CD1c-positive myeloid dendritic cell (primary cell): ENCODE results near the gene LONRF3.

Experiments
- DNase-seq: peaks from one replicate; pipeline ENCODE4 v3.0.0-alpha.2; 2016; ENCODE audit errors: extremely low spot score

Gene LONRF3

DNA sequence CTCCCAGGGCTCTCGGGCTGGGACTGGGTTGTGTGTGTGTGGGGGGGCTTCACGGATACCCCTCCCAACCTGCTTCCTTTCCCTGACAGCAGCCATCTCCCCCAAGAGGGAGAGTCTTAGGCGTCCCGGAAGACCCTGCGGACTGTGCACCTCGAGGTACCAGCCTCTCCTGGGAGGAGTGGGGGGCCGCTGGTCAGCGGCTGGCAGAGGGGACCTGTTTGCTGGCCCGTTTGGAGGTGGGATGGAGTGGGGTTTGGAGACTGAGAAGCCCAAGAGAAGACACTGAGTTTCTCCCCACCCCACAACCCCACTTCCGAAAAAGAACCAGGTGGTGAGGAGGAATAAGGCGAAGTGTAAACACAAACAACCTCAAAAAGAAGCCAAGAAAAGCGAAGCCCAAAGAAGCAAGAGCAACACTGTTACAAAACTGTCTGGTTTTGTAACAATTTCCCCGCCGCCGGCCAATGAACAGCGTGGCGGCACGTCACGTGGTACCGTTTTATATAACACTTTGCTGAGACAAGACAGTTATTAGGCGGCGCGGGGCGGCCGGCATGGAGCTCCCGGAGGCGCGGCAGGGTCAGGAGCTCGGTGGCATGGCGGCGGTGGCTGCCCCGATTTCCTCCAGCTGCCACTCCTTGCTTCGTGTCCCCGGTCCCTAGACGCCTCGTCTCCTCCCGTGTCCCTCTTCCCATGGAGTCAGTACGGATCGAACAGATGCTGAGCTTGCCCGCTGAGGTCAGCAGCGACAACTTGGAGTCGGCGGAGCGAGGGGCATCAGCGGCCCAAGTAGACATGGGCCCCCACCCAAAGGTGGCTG is at the start of gene LONRF3:
Gene LONRF3, plus strand, starts transcription at position 531 of the 820 bp plus-strand sequence. Its CDS starts 163 bp downstream, at position 694.
- DNase-seq, result peak; percentile 88

DNA sequence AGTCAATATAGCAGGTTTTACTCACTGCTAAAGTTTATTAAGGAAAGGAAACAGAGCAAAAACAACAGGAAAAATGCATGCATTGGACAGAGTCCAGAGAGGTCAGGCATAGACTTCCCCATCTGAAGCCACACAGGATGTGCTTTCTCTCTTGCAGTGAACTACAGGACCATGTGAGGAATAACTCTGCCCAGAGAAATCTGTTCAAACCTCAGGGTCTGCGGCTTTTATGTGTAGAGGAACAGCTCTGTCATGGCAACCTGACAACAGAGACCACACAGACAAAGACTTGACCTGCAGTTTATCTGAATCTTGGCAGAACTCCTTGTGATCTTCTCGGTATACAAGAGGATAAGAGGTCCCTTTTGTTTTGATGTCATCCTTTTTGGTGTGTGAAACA is 46.3 kb upstream of the LONRF3 start:
- no peak for DNase-seq

DNA sequence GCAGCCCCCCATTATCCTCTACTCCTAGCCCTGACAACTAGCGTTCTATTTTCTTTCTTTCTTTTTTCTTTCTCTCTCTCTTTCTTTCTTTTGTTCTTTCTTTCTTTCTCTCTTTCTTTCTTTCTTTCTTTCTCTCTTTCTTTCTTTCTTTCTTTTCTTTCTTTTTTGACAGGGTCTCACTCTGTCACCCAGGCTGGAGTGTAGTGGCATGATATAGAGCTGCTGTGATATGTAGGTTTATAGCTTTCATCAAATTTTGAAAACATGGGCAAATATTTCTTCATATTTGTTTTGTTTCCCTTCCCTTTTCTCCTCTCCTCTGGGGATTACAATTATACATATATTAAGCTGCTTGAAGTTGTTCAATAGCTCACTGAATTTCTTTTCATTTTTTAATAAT is 39.1 kb upstream of the LONRF3 start:
- DNase-seq, result no peak

DNA sequence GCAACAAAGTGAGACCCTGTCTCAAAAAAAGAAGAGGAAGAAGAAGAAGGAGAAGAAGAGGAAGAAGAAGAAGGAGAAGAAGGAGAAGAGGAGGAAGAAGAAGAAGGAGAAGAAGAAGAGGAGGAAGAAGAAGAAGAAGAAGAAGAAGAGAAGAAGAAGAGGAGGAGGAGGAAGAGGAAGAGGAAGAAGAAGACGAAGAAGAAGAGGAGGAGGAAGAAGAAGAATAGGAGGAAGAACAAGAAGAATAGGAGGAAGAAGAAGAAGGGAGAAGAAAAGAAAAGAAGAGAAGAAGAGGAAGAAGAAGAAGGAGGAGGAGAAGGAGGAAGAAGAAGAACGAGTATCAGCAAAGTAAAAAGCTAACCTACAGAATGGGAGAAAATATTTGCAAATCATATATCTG is 33.3 kb upstream of the LONRF3 start:
- DNase-seq, result no peak

DNA sequence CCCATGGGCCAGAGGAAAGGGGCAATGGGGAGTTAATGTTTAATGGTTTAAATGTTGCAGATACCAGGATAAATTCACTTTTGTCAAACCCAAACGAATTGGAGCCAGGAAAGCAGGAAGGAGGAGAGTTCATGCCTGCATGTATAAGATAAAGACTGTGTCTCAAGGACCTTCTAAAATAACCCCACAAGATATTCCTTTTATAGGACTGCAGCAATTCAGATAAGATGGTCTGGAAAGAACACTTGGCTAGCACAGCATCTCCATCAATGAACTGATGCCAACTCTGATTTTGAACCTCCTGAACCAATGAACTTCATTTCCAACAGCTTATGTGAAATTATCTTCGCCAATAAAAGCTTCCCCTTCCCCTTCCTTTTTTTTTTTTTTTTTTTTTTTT is 31.3 kb upstream of the LONRF3 start:
- no peak for DNase-seq

DNA sequence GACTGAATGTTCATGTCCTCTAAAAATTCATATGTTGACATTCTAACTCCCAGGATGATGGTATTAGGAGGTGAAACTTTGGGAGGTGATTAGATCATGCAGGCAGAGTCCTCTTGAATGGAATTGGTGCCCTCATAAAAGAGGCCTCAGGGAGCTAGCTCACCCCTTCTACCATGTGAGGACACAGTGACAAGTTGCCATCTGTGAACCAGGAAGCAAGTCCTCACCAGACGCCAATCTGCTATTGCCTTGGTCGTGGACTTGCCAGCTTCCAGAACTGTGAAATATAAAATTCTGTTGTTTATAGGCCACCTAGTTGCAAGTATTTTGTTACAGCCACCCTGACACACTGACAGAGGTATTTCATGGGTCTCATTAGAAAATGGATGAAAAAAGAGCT is 28.5 kb upstream of the LONRF3 start:
- no peak for DNase-seq

DNA sequence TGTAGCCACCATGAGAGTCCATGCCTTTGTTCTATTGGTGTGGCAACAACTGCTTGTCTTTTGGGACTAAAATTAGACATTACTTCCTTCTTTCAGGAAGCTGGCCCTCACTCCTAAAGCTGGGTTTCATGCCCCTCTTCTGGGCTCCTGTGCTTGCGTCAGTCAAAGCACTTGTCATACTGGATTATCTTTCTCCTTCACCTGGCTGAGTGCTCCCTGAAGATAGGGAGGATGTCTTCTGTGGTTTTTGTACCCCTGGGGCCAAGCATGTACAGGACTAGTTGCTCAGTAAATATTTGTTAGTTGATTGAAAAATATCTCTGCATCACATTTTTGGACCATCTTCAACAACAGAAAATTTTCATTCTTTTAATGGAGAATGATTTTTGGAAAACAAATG is 26.1 kb upstream of the LONRF3 start:
- DNase-seq, result no peak

DNA sequence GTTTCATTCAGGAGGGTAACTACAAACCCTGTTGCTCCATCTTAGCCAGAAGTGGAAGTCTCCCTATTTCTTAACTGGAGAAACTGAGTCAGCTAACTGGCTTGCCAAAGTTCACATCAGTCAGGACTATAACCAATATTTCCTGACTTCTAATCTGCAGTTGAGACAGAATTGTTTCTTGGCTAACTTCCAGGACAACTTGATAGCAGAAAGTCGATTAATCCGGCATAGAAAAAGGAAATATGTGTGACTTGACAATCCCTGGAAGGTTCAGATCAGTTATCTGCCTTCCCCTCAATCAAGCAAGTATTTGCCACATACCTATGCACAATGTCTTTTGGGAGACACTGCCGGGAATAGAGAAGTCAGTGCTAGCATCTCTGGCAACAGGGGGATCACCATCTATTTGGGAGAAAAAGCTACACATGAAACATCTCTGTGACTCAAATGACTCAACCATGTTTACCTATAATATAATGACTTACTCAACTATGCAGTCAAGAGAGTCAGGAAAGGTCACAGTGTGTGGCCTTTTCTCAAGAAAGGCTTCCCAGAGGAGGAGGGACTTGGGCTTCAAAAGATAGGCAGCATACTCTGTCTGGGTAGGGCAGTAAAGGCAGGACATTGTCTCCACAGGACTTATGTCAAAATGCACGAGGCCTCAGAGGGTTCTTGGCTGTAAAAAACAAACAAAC is 12.4 kb upstream of the LONRF3 start:
- DNase-seq, result no peak

DNA sequence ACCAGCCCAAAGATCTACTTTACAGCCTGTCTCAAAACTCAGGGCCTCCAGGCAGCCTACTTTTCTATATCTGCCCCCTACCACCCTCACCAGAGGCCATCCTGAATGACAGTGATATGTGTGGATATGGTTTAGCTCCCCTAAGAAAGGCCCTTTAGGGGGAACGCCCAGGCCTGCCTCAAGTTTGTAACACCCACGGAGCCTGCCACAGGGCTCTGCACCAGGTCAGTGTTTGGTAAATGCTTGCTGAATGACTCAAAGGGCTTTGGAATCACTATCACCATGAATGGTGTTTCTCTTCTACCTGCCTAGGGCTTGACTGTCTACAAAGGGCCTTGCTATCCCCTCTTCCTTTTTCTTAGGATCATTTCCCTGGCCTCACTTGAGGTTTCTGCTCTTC is 11.3 kb upstream of the LONRF3 start:
- DNase-seq, result no peak

DNA sequence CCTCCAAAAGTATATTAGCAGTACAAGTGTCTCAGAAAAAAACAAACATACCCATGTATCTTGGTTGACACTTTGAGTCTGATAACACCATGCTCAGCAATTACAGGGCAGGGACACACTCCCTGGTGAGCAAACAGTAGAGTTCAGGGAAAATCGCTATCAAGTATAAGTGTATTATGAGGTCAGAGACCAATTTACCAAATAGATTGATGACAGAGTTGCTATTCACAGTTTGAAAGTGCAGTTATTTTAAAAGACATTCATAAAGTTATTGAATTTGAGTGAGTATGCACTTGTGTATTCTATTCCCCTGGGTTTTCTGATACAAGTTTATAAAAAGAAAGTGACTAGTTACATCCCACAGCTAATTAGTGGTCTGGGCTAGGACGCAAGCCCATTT is 10.2 kb upstream of the LONRF3 start:
- DNase-seq, result no peak

DNA sequence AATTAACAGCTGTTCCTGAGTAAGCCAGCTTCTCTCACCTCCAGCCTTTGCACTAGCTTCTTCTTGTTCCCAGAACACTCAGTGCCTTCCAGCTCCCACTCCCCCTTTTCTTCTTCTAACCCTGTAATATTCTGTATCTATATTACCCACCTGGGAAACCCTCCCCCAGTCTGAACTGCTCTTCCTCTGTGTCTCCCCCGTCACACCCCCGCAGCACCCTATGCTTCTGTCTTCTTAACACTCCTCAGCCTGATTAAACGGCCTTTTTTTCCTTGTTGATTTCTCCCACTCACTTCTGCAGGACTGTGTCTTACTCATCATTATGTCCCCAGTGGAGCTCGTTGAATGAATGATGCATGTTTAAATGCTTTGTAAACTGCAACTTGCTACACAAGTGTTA is 9.0 kb upstream of the LONRF3 start:
- DNase-seq, result no peak

DNA sequence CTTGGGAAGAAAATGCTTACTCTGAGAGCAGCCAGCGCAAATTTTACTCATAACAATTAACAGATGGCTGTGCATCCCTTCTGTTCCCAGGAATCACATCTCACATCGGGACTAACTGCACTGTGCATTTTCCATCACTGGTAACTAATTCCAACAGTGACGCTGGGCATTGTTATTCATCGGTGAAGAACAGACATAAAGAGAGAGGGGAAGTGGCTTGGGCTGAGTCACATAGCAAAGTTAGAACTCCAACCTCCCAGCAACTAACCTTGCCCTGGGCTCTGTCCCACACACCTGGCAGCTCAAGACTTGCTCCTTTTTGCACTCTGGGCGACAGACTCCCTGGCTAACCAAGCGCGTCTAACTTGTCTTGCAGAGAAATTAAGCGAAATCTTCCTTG is 6.4 kb upstream of the LONRF3 start:
- DNase-seq, result no peak

DNA sequence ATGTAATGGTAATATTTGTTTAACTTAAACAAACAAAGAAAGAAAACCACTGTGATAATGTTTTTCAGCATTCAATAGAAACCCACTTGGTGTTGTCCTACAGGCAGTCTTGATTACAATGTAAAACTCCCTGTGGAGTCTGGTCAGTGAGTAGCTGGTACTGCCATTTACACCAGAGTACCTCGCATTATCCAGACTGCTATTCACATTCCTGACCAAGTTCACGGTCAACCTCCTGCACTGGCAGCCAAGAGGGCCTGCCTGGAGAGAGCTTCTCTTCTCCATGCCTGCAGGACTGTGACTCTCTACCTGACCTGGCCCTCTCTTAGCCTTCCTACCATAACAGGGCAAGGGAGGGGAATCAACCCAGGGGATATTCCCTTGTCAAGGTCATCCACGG is 2.9 kb upstream of the LONRF3 start:
- DNase-seq, result no peak

DNA sequence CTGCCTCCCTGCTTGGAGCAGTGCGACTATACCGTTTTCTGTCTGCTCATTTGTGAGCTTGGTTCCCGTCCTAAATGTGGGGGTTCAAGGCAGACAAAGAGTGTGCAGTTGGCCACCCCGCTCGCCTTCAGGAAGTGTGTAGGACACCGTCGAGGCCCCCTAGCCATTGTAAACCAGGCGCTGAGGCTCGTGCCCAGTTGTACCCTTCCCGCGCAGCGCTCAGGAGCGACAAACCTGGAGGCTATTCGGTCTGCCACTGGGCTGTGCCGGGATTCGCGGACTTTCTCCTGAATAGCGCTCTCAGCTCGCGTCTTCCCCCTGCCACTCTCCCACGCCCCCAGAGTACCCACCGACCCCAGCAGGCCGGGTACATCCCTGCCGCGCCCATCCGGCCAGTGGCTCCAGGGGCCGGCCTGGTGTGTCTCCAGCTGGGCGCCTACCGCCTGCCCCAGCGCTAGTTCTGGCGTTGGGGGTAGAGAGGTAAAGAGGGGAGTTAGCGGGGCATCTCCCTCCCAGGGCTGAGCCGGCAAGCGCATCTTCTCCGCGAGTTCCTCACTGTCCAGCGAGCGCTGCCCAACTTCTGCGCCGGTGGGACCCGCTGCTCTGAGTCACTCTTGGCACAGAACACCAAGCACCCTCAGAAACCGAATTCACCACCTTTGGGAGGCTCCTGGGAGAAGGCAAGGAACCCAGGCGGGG is 880 bp upstream of the LONRF3 start:
- DNase-seq, result peak; percentile 29

DNA sequence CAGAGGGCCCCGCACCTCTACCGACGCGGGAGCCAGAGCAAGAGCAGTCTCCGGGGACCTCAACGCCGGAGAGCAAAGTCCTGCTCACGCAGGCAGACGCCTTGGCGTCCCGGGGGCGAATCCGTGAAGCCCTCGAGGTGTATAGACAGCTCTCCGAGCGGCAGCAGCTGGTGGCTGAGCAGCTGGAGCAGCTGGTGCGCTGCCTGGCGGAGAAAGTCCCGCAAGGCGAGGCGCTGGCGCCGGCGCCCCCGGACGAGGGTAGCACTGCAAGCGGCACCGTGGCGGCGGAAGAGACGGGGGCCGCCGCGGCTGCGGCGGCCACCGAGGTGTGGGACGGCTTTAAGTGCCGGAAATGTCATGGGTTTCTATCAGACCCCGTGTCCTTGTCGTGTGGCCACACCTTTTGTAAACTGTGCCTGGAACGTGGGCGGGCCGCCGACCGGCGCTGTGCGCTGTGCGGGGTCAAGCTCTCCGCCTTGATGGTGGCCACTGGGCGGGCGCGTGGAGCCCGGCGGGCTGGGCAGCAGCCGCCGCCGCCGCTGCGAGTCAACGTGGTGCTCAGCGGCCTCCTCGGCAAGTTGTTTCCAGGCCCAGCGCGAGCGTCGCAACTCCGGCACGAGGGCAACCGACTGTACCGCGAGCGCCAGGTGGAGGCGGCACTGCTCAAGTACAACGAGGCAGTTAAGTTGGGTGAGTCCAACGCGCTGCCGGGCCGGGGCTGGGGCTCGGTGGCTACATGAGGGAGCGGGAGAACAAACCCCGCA is 672 bp downstream of the LONRF3 start:
- DNase-seq, result peak; percentile 55

DNA sequence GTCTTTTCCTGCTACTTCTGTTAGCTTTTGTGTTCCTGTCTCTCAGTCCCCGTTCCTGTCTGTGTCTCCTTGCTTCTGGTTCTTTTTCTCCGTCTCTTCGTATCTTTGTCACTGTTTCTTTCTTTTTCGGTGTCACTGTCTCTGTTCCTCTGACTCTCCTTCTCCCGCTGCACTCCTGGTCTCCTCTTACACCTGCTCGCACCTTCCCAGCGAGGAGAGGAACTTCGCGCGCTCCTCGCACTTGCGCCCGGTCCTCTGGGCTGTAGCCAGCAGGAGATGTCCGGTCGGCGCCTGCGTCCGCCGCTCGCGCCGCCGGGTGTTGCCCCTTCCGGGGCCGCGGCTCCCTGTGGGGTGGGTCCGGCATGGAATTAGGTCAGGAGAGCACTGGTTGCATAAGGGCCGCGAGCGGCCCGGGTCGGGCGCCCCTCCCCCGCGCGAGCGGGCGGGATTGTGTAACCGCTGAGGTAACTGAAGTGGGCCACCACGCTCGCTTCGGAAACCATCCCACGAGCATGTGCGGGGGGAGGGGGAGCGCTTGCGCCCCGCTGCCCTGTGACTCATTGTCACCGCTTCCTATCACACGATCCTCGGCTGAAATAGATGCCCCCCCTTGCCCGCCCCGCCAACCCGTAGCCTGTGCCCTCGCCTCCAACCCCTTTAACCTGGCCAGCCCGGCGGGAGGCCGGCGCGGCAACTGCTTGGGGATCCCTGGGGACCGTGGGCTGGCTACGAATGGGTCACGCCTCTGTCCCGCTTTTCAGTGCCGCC is 1.6 kb downstream of the LONRF3 start:
- DNase-seq, result peak; percentile 87

DNA sequence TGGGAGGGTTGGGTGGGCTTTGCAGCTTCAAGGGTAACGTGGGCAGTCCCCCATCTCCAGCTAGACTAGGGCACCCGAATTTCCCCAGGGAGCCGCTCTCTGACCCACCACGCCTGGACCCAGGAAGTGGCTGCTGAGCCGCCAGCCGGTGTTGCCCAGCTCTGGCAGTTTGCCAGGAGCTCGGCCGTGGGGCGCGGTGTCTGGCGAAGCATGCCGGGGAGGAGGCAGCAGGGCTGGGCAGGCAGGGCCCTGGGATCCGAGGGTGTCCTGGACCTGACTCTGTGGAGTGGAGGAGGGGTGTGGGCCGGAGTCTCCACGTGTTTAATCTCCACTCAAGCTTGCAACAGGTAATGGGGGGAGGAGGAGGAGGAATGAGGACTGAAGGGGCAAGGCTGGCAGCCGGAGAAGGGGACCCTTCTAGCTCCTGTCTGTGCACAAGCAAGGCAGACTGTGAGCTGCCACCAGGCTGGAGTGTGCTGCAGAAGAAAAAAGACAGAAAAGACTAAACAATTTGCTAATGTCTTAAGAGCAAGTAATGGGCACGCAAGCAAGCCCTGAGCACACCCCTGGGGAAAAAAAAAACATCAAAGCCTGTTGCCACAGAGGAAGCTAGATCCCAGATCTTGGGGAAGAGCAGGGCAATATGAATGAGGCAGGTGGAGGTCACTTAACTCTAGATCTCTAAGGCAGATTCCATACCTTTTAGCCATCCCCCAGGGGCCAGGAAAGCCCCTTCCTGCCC is 2.4 kb downstream of the LONRF3 start:
- peak; percentile 58 for DNase-seq

DNA sequence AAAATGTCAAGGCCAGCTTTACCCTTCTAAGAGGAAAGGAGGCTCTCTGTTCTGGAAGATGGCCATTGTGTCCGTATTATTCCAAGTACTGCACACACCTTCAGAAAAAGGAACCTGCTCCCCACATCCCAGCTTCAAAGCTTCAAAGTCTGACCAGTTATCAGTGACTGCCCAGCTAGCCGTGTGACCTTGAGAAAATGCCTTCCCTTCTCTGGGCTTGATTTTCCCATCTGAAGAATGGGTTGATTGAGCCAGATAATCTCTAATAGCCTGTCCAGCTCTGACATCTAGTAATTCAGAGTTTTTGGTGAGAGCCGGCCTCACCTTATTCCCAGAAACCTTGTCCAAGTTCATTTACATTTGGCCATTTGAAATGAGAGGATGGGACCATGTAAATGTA is 3.0 kb downstream of the LONRF3 start:
- DNase-seq, result no peak

DNA sequence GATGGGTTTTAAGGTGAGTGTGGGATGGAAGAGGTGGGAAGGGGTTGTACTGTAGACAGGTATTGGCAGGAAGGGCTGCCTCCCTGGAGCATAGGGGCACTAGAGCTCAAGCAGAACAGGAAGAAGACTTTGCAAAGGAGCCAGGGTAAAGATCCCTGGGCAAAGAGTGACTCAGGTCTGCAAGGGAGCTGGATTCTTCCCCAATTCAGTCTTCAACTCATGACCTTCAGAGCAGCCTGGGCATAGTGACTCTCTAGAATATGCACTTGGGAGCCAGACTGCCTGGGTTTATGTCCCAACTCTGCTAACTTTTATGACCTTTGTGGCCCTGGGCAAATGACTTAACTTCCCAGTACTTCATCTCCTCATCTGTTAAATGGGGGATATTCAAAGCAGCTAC is 4.0 kb downstream of the LONRF3 start:
- peak; percentile 63 for DNase-seq

DNA sequence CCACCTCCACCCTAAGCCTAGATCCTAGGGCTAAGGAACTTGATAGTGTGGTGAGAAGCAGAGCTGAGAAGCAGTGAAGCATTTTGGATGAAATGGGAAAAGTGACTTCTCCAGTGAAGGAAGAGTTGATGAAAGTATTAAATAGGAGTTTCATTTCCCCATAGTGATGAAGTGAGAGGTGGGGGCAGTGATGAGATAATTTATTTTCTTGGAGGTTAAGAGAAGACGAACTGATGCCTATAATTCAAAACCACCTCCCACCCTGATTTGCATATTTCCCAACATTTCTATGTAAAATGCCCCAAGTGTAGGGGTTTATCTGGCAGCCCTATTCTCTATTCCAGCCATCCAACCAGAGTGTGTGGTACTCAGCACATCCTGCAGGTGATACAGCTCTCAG is 6.3 kb downstream of the LONRF3 start:
- peak; percentile 7 for DNase-seq

DNA sequence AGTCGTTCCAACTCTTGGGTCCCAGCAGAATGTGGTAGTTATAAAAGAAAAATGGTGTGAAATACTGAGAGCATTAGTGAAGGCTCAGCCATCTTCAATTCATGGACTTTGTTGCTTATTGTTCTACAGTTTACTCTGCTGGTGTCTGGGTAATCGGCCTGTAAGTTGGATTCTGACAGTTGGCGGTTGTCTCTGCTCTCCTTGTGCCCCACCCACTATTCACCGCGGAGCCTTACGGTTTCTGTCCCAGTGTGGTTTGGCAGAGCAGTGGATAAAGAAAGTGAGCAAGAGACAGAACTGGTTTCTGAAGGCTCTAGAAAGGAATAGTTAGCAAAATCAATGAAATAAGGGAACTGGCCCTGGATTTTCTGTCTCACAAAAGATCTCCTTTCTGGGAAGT is 9.1 kb downstream of the LONRF3 start:
- no peak for DNase-seq
